ENCODE measurements around the gene REST.

GRCh38 chr4:56937262-56937661 lies 29.6 kb downstream of the REST start:
- no peak for TF ChIP-seq TAF1 (IDR thresholded peaks at IDR 0.05; ENCODE audit: low read depth)
- TF ChIP-seq REST (IDR thresholded peaks at IDR 0.05; ENCODE audit: low read depth), result no peak
- no peak for TF ChIP-seq TCF12 (IDR thresholded peaks at IDR 0.05; ENCODE audit: low read depth)
- TF ChIP-seq YY1 (IDR thresholded peaks at IDR 0.05; ENCODE audit: low read depth), result no peak
- TF ChIP-seq EP300 (IDR thresholded peaks at IDR 0.05; ENCODE audit: borderline replicate concordance), result no peak
- no peak for TF ChIP-seq CEBPB (IDR thresholded peaks at IDR 0.05)
- no peak for TF ChIP-seq USF1 (IDR thresholded peaks at IDR 0.05)
- no peak for TF ChIP-seq MAX (IDR thresholded peaks at IDR 0.05)
- TF ChIP-seq RAD21 (IDR thresholded peaks at IDR 0.05; ENCODE audit: low read depth), result no peak
- no peak for TF ChIP-seq CREB1 (IDR thresholded peaks at IDR 0.05; ENCODE audit: low read depth)
